ENCODE data around the gene SHISA6. TPM values are rescaled to one million over a fixed set of nuclear protein-coding genes. Genes with fewer than 3 reads are reported as not detected.

Gene SHISA6
- total RNA-seq, 1 experiment from 2014 or later = not detected

DNA sequence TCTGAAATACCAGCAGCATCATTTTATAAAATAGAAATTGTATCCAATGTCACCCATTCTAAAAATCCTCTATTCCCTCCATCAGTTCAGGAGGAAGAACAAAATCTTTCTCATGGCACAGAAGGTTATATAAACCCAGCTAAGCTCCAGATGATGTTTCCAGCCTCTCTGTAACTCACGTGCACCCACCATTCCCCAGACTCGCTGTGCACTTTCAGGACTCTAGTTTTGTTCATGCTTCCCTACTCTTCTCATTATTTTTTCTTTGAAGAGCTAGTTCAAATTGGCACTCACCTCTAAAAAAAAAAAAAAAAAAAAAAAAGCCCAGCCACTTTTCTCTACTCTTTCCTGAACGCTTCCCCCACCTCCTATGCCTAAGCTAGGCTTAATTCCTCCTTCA, 36.0 kb upstream of the SHISA6 start:
- Histone ChIP-seq H3K27ac (ENCODE audit: low read length) (no peak overlapping the region), H3K4me1 (ENCODE audit: control insufficient read depth, insufficient read depth, low read length) (no peaks in the 10 kb centered on the region), H3K27me3 (ENCODE audit: control insufficient read depth, insufficient read depth, low read length) (no peaks in the 10 kb centered on the region), H3K36me3 (ENCODE audit: control insufficient read depth, insufficient read depth, low read length) (no peaks in the 10 kb centered on the region), H3K4me3 (ENCODE audit: low read depth in 2 of 2, low read length in 2 of 2) (no peak overlapping the region), H3K9me3 (ENCODE audit: control insufficient read depth, insufficient read depth, low read depth, low read length) (no peaks in the 10 kb centered on the region)
- intact Hi-C loops (cut with micrococcal nuclease; ENCODE audit: unreplicated experiment) = no loop called here
- CTCF ChIA-PET = no interaction called here
- DNase-seq (ENCODE audit: low read depth, low spot score) (no peak), ATAC-seq (no peak)
- POLR2A ChIA-PET = no interaction called here
- TF ChIP-seq POLR2AphosphoS5 (IDR thresholded peaks at IDR 0.05; ENCODE audit: low read depth, low read length) = no peak
- no peak for TF ChIP-seq TCF7L2 (IDR thresholded peaks at IDR 0.05; ENCODE audit: low read depth, low read length)
- TF ChIP-seq, protein P1, sequence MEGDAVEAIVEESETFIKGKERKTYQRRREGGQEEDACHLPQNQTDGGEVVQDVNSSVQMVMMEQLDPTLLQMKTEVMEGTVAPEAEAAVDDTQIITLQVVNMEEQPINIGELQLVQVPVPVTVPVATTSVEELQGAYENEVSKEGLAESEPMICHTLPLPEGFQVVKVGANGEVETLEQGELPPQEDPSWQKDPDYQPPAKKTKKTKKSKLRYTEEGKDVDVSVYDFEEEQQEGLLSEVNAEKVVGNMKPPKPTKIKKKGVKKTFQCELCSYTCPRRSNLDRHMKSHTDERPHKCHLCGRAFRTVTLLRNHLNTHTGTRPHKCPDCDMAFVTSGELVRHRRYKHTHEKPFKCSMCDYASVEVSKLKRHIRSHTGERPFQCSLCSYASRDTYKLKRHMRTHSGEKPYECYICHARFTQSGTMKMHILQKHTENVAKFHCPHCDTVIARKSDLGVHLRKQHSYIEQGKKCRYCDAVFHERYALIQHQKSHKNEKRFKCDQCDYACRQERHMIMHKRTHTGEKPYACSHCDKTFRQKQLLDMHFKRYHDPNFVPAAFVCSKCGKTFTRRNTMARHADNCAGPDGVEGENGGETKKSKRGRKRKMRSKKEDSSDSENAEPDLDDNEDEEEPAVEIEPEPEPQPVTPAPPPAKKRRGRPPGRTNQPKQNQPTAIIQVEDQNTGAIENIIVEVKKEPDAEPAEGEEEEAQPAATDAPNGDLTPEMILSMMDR (IDR thresholded peaks at IDR 0.05) = no peak
- TF ChIP-seq, protein P2, sequence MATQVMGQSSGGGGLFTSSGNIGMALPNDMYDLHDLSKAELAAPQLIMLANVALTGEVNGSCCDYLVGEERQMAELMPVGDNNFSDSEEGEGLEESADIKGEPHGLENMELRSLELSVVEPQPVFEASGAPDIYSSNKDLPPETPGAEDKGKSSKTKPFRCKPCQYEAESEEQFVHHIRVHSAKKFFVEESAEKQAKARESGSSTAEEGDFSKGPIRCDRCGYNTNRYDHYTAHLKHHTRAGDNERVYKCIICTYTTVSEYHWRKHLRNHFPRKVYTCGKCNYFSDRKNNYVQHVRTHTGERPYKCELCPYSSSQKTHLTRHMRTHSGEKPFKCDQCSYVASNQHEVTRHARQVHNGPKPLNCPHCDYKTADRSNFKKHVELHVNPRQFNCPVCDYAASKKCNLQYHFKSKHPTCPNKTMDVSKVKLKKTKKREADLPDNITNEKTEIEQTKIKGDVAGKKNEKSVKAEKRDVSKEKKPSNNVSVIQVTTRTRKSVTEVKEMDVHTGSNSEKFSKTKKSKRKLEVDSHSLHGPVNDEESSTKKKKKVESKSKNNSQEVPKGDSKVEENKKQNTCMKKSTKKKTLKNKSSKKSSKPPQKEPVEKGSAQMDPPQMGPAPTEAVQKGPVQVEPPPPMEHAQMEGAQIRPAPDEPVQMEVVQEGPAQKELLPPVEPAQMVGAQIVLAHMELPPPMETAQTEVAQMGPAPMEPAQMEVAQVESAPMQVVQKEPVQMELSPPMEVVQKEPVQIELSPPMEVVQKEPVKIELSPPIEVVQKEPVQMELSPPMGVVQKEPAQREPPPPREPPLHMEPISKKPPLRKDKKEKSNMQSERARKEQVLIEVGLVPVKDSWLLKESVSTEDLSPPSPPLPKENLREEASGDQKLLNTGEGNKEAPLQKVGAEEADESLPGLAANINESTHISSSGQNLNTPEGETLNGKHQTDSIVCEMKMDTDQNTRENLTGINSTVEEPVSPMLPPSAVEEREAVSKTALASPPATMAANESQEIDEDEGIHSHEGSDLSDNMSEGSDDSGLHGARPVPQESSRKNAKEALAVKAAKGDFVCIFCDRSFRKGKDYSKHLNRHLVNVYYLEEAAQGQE (IDR thresholded peaks at IDR 0.05; ENCODE audit: insufficient read depth in 1 of 2, low read depth in 2 of 2, low read length in 1 of 2) = no peak
- TF ChIP-seq SIN3A (IDR thresholded peaks at IDR 0.05; ENCODE audit: borderline replicate concordance, insufficient read depth, low read depth, low read length) = no peak
- in situ Hi-C loops (cut with HindIII; ENCODE audit: low pct_unique_long_range_greater_than_20kb, low sequenced_read_pairs) = no loop called here
- BruUV-seq (replicated peaks) = no TSS peak

- CTCF ChIA-PET = no interaction called here
- POLR2A ChIA-PET = no interaction called here
- no peaks in the 10 kb centered on the region for H3K4me1 ChIP-seq (ENCODE audit: control insufficient read depth, insufficient read depth, low read length)
- no peak overlapping the region for H3K4me3 ChIP-seq (ENCODE audit: low read depth in 2 of 2, low read length in 2 of 2)
- ATAC-seq = no peak
- H3K9me3 ChIP-seq (ENCODE audit: control insufficient read depth, insufficient read depth, low read depth, low read length) = no peaks in the 10 kb centered on the region
- in situ Hi-C loops (cut with HindIII; ENCODE audit: low pct_unique_long_range_greater_than_20kb, low sequenced_read_pairs) = no loop called here
- intact Hi-C loops (cut with micrococcal nuclease; ENCODE audit: unreplicated experiment) = no loop called here
- no TSS peak for BruUV-seq (replicated peaks)
- no peak overlapping the region for H3K27ac ChIP-seq (ENCODE audit: low read length)
- no peak for DNase-seq (ENCODE audit: low read depth, low spot score)
- no peaks in the 10 kb centered on the region for H3K27me3 ChIP-seq (ENCODE audit: control insufficient read depth, insufficient read depth, low read length)
- TF ChIP-seq, protein P2 (IDR thresholded peaks at IDR 0.05; ENCODE audit: insufficient read depth in 1 of 2, low read depth in 2 of 2, low read length in 1 of 2) = no peak
- TF ChIP-seq, protein P1 (IDR thresholded peaks at IDR 0.05) = no peak
- no peak for TF ChIP-seq TCF7L2 (IDR thresholded peaks at IDR 0.05; ENCODE audit: low read depth, low read length)
- no peak for TF ChIP-seq SIN3A (IDR thresholded peaks at IDR 0.05; ENCODE audit: borderline replicate concordance, insufficient read depth, low read depth, low read length)
- no peak for TF ChIP-seq POLR2AphosphoS5 (IDR thresholded peaks at IDR 0.05; ENCODE audit: low read depth, low read length)
- no peaks in the 10 kb centered on the region for H3K36me3 ChIP-seq (ENCODE audit: control insufficient read depth, insufficient read depth, low read length)
Measured at GRCh38 chr17:11205659-11206058, 35.4 kb upstream of the SHISA6 start.

Data from Panc1 (cell line).